Mesenchymal stem cell (in vitro differentiated cells and primary cell): ENCODE data around the gene CEP68.

Experiments used
- DNase-seq: peaks from one replicate; pipeline ENCODE4 v3.0.0-alpha.2; 2013
- H2AFZ ChIP-seq: one replicate; pipeline ENCODE4 v1.6.1; 2013; ENCODE audit warnings: low read depth, mild to moderate bottlenecking, control low read depth, inconsistent platforms, low read length, moderate library complexity
- H2AK5ac ChIP-seq: 2 replicates; pipeline ENCODE4 v1.6.1; 2013; ENCODE audit warnings: low read length, moderate library complexity, mild to moderate bottlenecking, inconsistent platforms; ENCODE audit not compliant: severe bottlenecking
- H2BK120ac ChIP-seq: one replicate; pipeline ENCODE4 v1.6.1; 2013; ENCODE audit warnings: low read depth, mild to moderate bottlenecking, inconsistent platforms, low read length, moderate library complexity
- H2BK12ac ChIP-seq, 2 experiments: one replicate each; pipeline ENCODE4 v1.6.1; 2013; ENCODE audit warnings: inconsistent platforms in 2 of 2, low read length in 2 of 2, mild to moderate bottlenecking in 2 of 2, moderate library complexity in 2 of 2, control low read depth in 1 of 2
- H2BK15ac ChIP-seq: one replicate; pipeline ENCODE4 v1.6.1; 2013; ENCODE audit warnings: mild to moderate bottlenecking, low read depth, inconsistent platforms; ENCODE audit not compliant: poor library complexity, severe bottlenecking
- H2BK5ac ChIP-seq: 2 replicates; pipeline ENCODE4 v1.6.1; 2013; ENCODE audit warnings: low read depth, mild to moderate bottlenecking, low read length, control low read depth, inconsistent platforms; ENCODE audit not compliant: poor library complexity, severe bottlenecking
- H3K14ac ChIP-seq, 2 experiments: one replicate each; pipeline ENCODE4 v1.6.1; 2013; ENCODE audit warnings: inconsistent platforms in 2 of 2, low read length in 2 of 2, control low read depth in 1 of 2, mild to moderate bottlenecking in 1 of 2, moderate library complexity in 1 of 2
- H3K18ac ChIP-seq, 2 experiments: one replicate each; pipeline ENCODE4 v1.6.1; 2013; ENCODE audit warnings: inconsistent platforms in 2 of 2, low read length in 2 of 2, control low read depth in 1 of 2, low read depth in 1 of 2, mild to moderate bottlenecking in 1 of 2
- H3K23ac ChIP-seq, 2 experiments: one replicate each; pipeline ENCODE4 v1.6.1; 2013; ENCODE audit warnings: inconsistent platforms in 2 of 2, low read length in 2 of 2, mild to moderate bottlenecking in 2 of 2, moderate library complexity in 2 of 2, control low read depth in 1 of 2
- H3K27ac ChIP-seq: 2 replicates; pipeline ENCODE4 v1.5.1; 2013; ENCODE audit warnings: mild to moderate bottlenecking, moderate library complexity, low read length, control low read depth, inconsistent platforms; ENCODE audit not compliant: poor library complexity, severe bottlenecking
- H3K27me3 ChIP-seq, 2 experiments: 2 replicates each; pipeline versions ENCODE4 v1.6.1 to v1.7.0; 2013; ENCODE audit warnings: low read length in 2 of 2, mild to moderate bottlenecking in 2 of 2, moderate library complexity in 2 of 2, control low read depth in 1 of 2, inconsistent platforms in 1 of 2; ENCODE audit not compliant: control insufficient read depth in 1 of 2, insufficient read depth in 1 of 2
- H3K36me3 ChIP-seq, 2 experiments: 2 replicates each; pipeline versions ENCODE4 v1.6.1 to v1.7.0; 2013; ENCODE audit warnings: low read length in 2 of 2, control low read depth in 1 of 2, inconsistent platforms in 1 of 2, low read depth in 1 of 2, mild to moderate bottlenecking in 1 of 2; ENCODE audit not compliant: insufficient read depth in 2 of 2, control insufficient read depth in 1 of 2
- H3K4ac ChIP-seq, 2 experiments: one replicate each; pipeline ENCODE4 v1.6.1; 2013; ENCODE audit warnings: inconsistent platforms in 2 of 2, low read length in 2 of 2, mild to moderate bottlenecking in 2 of 2, moderate library complexity in 2 of 2, control low read depth in 1 of 2, low read depth in 1 of 2
- H3K4me1 ChIP-seq: 2 replicates; pipeline ENCODE4 v1.6.1; 2013; ENCODE audit warnings: low read depth, low read length, control low read depth; ENCODE audit not compliant: control insufficient read depth, insufficient read depth
- H3K4me2 ChIP-seq: 2 replicates; pipeline ENCODE4 v1.6.1; 2013; ENCODE audit warnings: low read length, mild to moderate bottlenecking, inconsistent platforms; ENCODE audit not compliant: poor library complexity, severe bottlenecking
- H3K4me3 ChIP-seq, 2 experiments: 2 replicates each; pipeline versions ENCODE4 v1.5.1 to v1.7.0; 2013; ENCODE audit warnings: low read length in 2 of 2, mild to moderate bottlenecking in 2 of 2, control low read depth in 1 of 2, low read depth in 1 of 2; ENCODE audit not compliant: insufficient read depth in 1 of 2
- H3K79me1 ChIP-seq: replicated peaks from 2 replicates; pipeline ENCODE4 v1.6.1; 2013; ENCODE audit warnings: mild to moderate bottlenecking, control low read depth, low read length, inconsistent platforms; ENCODE audit not compliant: poor library complexity, severe bottlenecking
- H3K9ac ChIP-seq: 2 replicates; pipeline ENCODE4 v1.7.0; 2013; ENCODE audit warnings: mild to moderate bottlenecking, low read length, moderate library complexity
- H3K9me3 ChIP-seq: 2 replicates; pipeline ENCODE4 v1.7.0; 2013; ENCODE audit warnings: mild to moderate bottlenecking, low read length; ENCODE audit not compliant: control insufficient read depth
- H4K8ac ChIP-seq: one replicate; pipeline ENCODE4 v1.6.1; 2013; ENCODE audit warnings: inconsistent platforms, mild to moderate bottlenecking, low read length, moderate library complexity
- H4K91ac ChIP-seq: one replicate; pipeline ENCODE4 v1.6.1; 2013; ENCODE audit warnings: mild to moderate bottlenecking, low read length, inconsistent platforms
- WGBS: methylation state at CpG from one replicate; pipeline ENCODE4 v1.1.7; 2013; ENCODE audit warnings: mixed read lengths; 5-methylcytosine and 5-hydroxymethylcytosine counted together

The CEP68 gene

DNA sequence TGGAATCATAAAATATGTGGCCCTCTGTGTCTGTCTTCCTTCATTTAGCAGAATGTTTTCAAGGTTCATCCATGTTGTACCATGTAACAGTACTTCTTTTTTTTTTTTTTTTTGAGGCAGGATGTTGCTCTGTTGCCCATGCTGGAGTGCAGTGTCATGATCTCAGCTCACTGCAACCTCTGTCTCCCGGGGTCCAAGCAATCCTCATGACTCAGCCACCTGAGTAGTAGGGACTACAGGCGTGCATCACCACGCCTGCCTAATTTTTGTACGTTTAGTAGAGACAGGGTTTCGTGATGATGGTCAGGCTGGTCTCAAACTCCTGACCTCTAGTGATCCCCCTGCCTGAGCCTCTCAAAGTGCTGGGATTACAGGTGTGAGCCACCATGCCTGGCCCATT is 42.5 kb downstream of the CEP68 start:
- peak; percentile 12 for DNase-seq
- Histone ChIP-seq H2AFZ (no peak overlapping the region), H3K27me3 (no peaks in the 10 kb centered on the region), H3K23ac (no peak overlapping the region), H2BK5ac (no peak overlapping the region), H4K91ac (no peak overlapping the region), H3K4me1 (peaks cover 4% of the 10 kb centered on the region), H3K18ac (no peak overlapping the region), H3K4me2 (no peak overlapping the region), H2BK12ac (no peak overlapping the region), H3K36me3 (peaks cover 35 to 91% of the 10 kb centered on the region in 2 experiments), H3K4me3 (no peak overlapping the region), H3K9me3 (no peaks in the 10 kb centered on the region), H3K9ac (no peak overlapping the region), H3K79me1 (no peaks in the 10 kb centered on the region), H2AK5ac (no peak overlapping the region), H3K14ac (no peak overlapping the region), H3K27ac (no peak overlapping the region), H2BK120ac (no peak overlapping the region), H2BK15ac (no peak overlapping the region), H4K8ac (no peak overlapping the region), H3K4ac (no peak overlapping the region)
- 76% methylated on average over 5 of the region's 5 CpGs for WGBS

DNA sequence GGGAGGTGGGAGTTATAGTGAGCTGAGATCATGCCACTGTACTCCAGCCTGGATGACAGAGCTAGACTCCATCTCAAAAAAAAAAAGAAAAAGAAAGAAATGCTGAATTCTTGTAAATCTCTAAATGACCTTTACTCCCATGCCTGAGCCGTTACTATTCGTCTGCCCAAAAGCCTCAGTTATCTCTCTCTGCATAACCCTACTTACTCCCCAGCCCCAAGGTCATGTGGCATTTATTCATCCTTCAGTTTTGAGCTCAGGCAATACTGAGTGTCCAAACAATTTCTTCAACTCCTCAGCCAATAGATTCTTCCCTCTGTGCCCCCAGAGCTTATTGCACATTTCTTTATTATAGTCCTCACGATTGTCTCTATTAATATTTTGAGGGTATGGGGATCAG is 44.9 kb downstream of the CEP68 start:
- H2BK15ac ChIP-seq = no peak overlapping the region
- no peak overlapping the region for H4K8ac ChIP-seq
- H3K36me3 ChIP-seq = peaks cover 22 to 80% of the 10 kb centered on the region in 2 experiments
- no peak overlapping the region for H3K23ac ChIP-seq
- H2BK12ac ChIP-seq = no peak overlapping the region
- no peak overlapping the region for H3K4me2 ChIP-seq
- H3K27me3 ChIP-seq = no peaks in the 10 kb centered on the region
- H2AK5ac ChIP-seq = no peak overlapping the region
- DNase-seq = no peak
- no peaks in the 10 kb centered on the region for H3K9me3 ChIP-seq
- no peak overlapping the region for H3K14ac ChIP-seq
- H3K79me1 ChIP-seq = no peaks in the 10 kb centered on the region
- no peak overlapping the region for H3K4me3 ChIP-seq
- no peak overlapping the region for H2BK5ac ChIP-seq
- H3K27ac ChIP-seq = no peak overlapping the region
- H2BK120ac ChIP-seq = no peak overlapping the region
- H3K9ac ChIP-seq = no peak overlapping the region
- no peak overlapping the region for H3K4ac ChIP-seq
- H4K91ac ChIP-seq = no peak overlapping the region
- no peak overlapping the region for H3K18ac ChIP-seq
- H2AFZ ChIP-seq = no peak overlapping the region
- WGBS = 91% methylated on average over 2 of the region's 3 CpGs
- H3K4me1 ChIP-seq = peaks cover 4% of the 10 kb centered on the region

DNA sequence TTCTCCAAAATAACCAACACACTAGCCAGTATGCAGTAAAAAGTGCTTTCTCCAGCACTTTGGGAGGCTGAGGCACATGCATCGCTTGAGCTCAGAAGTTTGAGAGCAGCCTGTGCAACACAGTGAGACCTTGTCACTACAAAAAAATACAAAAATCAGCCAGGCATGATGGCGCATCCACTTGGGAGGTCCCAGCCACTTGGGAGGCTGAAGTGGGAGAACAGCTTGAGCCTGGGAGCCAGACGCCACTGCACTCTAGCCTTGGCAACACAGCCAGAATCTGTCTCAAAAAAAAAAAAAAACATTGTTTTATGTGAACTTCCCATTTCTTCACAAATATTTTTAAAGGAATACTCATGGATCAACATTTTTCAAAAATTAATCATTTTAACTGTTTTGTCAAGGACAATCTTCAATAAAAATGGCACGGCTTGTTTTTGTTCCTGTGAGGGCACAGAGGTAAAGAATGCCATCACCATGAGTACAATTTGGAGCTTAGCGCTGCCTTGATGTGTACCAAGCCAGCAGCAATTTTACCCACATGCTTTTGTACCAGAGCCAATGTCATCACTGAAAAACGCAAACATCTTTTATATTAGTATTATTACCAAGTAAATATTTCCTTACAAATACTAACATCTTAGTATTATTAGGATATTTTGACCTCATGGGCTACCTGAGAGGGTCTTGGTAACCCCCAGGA is 46.9 kb downstream of the CEP68 start:
- Histone ChIP-seq H2BK120ac (no peak overlapping the region), H3K36me3 (peaks cover 21 to 70% of the 10 kb centered on the region in 2 experiments), H2BK12ac (no peak overlapping the region), H2BK5ac (no peak overlapping the region), H3K4me1 (peaks cover 5% of the 10 kb centered on the region), H3K23ac (no peak overlapping the region), H4K91ac (no peak overlapping the region), H3K14ac (no peak overlapping the region), H2BK15ac (no peak overlapping the region), H3K18ac (no peak overlapping the region), H3K4ac (no peak overlapping the region), H3K9ac (no peak overlapping the region), H2AK5ac (no peak overlapping the region), H3K4me3 (no peak overlapping the region), H3K27me3 (no peaks in the 10 kb centered on the region), H3K9me3 (no peaks in the 10 kb centered on the region), H3K4me2 (no peak overlapping the region), H2AFZ (no peak overlapping the region), H4K8ac (no peak overlapping the region), H3K27ac (no peak overlapping the region), H3K79me1 (no peaks in the 10 kb centered on the region)
- DNase-seq = no peak
- 100% methylated on average over 4 of the region's 6 CpGs for WGBS

DNA sequence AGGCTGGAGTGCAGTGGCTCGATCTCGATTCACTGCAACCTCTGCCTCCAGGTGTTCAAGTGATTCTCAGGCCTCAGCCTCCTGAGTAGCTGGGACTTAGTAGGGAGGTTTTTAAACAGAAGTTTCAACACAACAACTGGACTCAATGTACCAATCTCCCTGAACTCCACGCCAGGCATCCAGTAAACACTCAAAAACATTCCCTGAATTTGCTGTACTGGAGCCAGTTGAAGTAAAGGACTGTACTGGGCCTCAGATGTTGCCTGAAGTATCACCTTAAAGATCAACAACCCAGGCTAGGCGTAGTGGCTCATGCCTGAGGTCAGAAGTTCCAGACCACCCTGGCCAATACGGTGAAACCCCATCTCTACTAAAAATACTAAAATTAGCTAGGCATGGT is 51.3 kb downstream of the CEP68 start:
- no peak overlapping the region for H2AFZ ChIP-seq
- no peak overlapping the region for H3K23ac ChIP-seq
- H3K4me1 ChIP-seq = peaks cover 4% of the 10 kb centered on the region
- H3K27ac ChIP-seq = no peak overlapping the region
- H3K9me3 ChIP-seq = no peaks in the 10 kb centered on the region
- H2BK15ac ChIP-seq = no peak overlapping the region
- no peak overlapping the region for H2BK12ac ChIP-seq
- H3K9ac ChIP-seq = no peak overlapping the region
- no peak overlapping the region for H3K4me3 ChIP-seq
- no peak overlapping the region for H3K4me2 ChIP-seq
- no peak for DNase-seq
- no peaks in the 10 kb centered on the region for H3K79me1 ChIP-seq
- H2BK120ac ChIP-seq = no peak overlapping the region
- peaks cover 8 to 40% of the 10 kb centered on the region in 2 experiments for H3K36me3 ChIP-seq
- no peak overlapping the region for H3K18ac ChIP-seq
- no peak overlapping the region for H3K14ac ChIP-seq
- H2BK5ac ChIP-seq = no peak overlapping the region
- WGBS = 99% methylated on average over 4 of the region's 5 CpGs
- no peak overlapping the region for H4K8ac ChIP-seq
- H3K27me3 ChIP-seq = no peaks in the 10 kb centered on the region
- H3K4ac ChIP-seq = no peak overlapping the region
- H2AK5ac ChIP-seq = no peak overlapping the region
- H4K91ac ChIP-seq = no peak overlapping the region
